Hypothalamus (tissue), 51 donors: ENCODE data around the gene PCNP.
A peak's percentile ranks its signal among the peaks of the same experiment; 100 is the strongest.
"Not testable (repeated sequence)": the region's sequence is repeated elsewhere in the genome, so short reads cannot be mapped to it uniquely, and the experiment has no call there.

Source experiments
- DNase-seq, 51 donors: peaks; one replicate each; lab custom pipeline; 2025; lab: John Stamatoyannopoulos, UW

Gene PCNP

DNA sequence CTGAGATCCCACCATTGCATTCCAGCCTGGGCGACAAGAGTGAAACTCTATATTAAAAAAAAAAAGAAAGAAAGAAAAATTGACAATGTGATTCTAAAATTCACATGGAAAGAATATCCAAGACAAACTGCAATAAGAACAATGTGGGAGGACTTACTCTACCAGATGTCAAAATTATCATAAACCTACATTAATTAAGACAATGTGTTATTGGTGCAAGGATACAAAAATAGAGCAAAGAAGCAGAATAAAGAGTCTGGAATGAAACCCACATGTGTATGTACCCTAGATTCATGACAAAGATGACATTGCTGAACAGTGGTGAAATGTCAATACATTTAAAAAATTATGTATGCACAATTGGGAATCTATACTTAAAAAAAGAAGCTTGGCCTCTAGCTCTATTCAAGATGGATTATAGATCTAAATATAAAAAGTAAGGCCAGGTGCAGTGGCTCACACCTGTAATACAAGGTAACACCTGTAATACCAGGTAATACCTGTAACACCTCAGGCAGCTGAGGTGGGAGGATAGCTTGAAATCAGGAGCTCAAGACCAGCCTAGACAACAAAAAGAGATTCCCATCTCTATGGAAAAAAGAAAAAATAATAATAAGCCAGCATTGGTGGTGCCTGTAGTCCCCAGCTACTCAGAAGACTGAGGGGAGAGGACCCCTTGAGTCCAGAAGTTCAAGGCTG is 57.3 kb downstream of the PCNP start:
- DNase-seq, result no peak

DNA sequence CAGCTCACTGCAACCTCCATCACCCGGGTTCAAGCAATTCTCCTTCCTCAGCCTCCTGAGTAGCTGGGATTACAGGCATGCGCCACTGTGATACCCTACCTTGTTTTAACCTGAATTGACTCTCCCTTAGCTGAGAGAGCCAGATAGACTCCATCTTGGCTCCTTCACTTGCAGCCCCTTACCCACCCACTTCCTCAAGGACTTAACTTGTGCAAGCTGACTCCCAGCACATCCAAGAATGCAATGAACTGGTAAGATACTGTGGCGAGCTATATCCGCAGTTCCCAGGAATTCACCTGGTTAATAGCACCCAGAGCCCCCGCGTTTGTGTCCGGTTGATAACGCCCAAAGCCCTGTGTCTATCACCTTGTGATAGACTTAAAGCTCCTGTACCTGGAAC is 58.0 kb downstream of the PCNP start:
- not testable (repeated sequence) for DNase-seq

DNA sequence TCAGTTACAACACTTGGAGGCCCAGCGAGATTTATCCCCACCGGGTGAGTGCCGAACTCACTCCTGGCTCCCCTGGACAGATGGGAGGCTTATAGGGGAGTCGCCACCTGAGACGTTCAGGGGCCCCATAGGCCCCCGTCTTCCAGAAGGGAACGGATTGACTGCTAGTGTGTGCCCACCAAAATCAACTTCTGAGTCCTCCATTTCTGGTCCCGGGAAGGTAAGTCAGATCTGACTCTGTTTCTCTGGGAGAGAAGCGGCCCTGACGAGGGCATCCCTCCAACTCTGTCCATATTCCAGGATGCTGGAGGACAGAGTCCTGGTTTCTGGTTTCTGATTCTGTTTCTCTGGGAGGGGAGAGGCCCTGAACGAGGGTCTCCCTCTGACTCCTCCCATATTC is 58.6 kb downstream of the PCNP start:
- DNase-seq, result no peak

DNA sequence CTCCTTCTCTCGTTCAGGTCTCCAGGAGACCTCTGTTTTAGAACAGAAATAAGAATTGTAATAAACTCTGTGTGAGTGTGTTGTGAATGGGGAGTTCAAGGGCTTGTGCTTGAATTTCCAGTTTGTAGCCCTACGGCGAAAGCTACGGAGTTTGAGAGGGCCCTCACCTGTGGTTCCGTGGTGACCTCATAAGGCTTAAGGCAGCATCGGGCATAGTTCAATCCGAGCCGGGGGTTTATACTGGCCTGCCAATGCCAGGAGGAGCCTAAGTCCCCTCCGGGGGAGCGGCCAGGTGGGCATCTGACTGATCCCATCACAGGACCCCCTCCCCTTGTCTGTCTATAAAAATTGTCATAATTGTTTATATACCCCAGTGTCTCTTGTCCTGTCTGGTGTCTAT is 59.2 kb downstream of the PCNP start:
- DNase-seq, result no peak

DNA sequence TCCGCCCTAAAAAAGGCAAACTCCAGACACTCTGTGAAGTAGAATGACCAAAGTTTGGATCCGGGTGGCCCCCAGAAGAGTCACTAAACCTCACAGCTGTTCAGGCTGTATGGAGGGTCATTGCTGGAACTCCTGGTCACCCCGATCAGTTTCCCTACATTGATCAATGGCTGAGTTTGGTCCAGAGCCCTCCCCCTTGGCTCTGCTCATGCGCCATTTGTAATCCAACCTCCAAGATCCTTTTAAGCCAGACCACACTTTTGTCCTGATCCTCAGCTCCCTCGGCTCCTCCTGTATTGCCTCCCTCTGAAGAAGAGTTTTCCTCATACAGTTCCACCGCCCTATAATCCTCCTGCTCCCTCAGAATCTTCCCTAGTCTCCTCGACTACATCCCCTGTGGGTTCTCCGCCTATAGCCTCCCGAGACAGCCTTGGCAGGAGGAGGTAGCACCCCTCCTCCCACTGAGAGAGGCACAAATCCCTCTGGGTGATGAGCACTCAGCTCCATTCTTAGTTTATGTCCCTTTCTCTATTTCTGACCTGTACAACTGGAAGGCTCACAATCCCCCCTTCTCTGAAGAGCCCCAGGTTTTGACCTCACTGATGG is 60.7 kb downstream of the PCNP start:
- no peak for DNase-seq

- no peak for DNase-seq
These were observed 61.4 kb downstream of the PCNP start for GRCh38 chr3:101635345-101635744.

GRCh38 chr3:101635954-101636798 is 62.2 kb downstream of the PCNP start:
- DNase-seq, result peak in 26 of 51 donors; percentile 2 to 40 (median 14)

- no peak for DNase-seq
These were observed 63.5 kb downstream of the PCNP start for GRCh38 chr3:101637451-101637850.

- DNase-seq, result peak in 1 of 51 donors; percentile 0
These were observed 64.3 kb downstream of the PCNP start for GRCh38 chr3:101638261-101638745.

DNA sequence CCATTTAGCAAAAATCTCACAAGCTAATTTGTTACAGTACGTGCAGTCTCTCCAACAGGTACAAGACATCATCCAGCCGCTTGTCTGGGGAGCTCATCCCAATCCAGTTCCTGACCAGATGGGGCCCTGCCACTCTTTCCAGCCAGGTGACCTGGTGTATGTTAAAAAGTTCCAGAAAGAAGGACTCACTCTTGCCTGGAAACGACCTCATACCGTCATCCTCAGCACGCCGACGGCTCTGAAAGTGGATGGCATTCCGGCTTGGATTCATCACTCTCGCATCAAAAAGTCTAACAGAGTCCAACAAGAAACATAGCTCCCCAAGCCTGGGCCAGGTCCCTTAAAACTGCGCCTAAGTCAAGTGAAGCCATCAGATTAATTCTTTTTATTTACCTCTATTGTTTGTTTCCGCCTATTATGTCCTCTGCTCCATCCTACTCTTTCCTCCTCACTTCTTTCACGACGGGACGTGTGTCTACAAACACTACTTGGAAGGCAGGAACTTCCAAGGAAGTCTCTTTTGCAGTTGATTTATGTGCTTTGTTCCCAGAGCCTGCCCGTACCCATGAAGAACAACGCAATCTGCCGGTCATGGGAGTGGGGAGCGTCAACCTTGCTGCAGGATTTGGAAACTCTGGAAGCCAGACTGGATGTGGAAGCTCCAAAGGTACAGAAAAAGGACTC is 65.4 kb downstream of the PCNP start:
- DNase-seq, result no peak

GRCh38 chr3:101640256-101640655 is 66.3 kb downstream of the PCNP start:
- no peak for DNase-seq

DNA sequence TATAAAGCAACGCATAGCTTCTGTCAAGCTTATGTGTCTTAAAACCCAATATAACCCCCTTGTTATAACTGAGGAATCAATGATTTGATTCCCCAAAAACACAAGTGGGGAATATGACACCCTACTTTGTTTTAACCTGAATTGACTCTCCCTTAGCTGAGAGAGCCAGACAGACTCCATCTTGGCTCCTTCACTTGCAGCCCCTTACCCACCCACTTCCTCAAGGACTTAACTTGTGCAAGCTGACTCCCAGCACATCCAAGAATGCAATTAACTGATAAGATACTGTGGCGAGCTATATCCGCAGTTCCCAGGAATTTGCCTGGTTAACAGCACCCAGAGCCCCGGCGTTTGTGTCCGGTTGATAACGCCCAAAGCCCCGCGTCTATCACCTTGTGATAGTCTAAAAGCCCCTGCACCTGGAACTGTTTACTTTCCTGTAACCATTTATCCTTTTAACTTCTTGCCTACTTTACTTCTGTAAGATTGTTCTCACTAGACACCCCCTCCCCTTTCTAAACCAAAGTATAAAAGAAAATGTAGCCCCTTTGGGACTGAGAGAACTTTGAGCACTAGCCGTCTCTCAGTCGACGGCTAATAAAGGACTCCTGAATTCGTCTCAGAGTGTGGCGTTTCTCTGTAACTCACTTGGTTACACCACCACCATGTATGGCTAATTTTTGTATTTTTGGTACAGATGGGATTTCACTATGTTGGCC is 67.6 kb downstream of the PCNP start:
- not testable (repeated sequence) for DNase-seq

GRCh38 chr3:101642441-101642840 is 68.5 kb downstream of the PCNP start:
- DNase-seq, result no peak

DNA sequence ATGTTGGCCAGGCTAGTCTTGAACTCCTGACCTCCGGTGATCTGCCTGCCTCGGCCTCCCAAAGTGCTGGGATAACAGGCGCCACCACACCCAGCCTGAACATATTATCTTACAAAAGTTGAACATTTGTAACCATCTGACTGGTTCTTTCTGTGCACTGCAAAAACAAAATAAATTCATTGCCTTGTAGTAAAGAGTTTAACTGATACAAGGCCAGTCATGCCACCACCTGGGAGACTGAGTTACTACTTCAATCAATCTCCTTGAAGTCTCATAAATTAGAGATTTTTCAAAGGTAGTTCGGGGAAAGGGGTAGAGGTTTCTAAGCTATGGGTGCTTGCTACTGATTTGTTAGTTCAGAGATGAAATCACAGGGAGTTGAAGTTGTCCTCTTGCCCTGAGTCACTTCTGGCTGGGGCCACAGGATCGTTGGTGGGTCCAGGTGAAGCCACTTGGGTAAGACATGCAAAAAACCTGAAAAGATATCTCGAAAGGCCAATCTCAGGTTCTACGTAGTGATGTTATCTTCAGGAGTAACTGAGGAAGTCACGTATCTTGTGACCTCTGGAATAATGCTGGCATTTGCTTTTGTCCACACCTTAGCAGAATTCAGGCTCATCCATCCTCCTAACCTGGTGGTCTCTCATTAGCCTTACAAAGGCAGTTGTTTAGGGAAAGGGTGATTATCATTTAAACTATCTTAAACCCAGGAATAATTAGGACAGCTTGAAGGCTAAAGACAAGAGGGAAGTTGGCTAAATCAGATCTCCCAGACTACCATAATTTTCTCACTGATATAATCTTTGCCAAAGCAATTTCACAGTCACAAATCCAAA is 69.2 kb downstream of the PCNP start:
- DNase-seq, result no peak
